Fibroblast of villous mesenchyme (primary cell): ENCODE results near the gene DIPK1B. TPM values are rescaled to one million over a fixed set of nuclear protein-coding genes. Genes with fewer than 3 reads are reported as not detected.

Experiments used
- DNase-seq: peaks from one replicate; pipeline ENCODE4 v3.0.0-alpha.2; 2010; ENCODE audit warnings: low read depth
- H3K4me3 ChIP-seq: 2 replicates; pipeline ENCODE4 v1.5.1; 2011; ENCODE audit warnings: low read depth, mild to moderate bottlenecking, low read length
- total RNA-seq: library from RNA; depleted of rRNA; stranded (reverse); fragments of >200 nt; gene quantifications from 2 replicates; pipeline ENCODE4 v1.2.3, GENCODE V29; 2012
- TF ChIP-seq, protein P1 (sequence below): IDR thresholded peaks from 2 replicates; pipeline ENCODE4 v1.5.1; 2012; ENCODE audit warnings: low read depth, mild to moderate bottlenecking, low read length; ENCODE audit not compliant: insufficient read depth

Gene DIPK1B
- total RNA-seq, 1 donor = 0.43 TPM

DNA sequence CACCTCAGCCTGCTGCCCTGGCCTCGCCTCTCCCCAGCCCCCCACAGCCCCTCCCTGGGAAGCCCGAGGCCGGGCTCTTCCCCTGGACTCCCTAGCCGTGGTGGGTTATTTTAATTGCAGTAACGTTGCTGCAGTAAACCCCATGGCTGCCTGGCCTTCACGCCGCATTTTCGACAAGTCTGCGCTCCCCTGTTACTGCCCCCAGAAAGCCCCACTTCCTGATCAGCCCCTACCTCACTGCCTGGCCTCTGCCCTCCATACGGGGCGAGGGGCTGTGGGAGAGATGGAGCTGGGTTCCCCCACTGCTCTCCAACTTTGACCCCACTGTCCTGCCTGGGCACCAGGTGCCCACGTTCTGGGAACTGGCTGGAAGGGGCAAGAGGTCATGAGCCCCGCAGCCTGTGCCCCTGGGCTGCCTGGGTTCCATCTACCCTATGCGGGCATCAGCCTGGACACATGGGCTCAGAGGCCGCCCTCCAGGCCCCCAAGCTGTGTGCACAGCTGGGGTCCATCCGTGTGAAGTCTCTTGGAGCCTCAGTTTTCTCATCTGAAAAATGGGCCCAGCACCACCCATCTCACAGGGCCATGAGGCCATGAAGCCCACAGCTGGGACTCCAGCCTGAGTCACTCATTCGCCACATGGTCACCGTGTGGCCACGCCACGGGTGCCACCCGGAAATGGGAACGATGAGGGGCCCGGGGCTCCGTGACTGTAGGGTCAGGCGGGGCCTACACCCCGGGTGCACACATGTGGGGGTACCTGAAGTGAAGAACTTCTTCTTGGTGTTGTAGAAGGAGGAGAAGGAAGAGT lies 38.2 kb upstream of the DIPK1B start:
- DNase-seq = no peak
- TF ChIP-seq, protein P1, sequence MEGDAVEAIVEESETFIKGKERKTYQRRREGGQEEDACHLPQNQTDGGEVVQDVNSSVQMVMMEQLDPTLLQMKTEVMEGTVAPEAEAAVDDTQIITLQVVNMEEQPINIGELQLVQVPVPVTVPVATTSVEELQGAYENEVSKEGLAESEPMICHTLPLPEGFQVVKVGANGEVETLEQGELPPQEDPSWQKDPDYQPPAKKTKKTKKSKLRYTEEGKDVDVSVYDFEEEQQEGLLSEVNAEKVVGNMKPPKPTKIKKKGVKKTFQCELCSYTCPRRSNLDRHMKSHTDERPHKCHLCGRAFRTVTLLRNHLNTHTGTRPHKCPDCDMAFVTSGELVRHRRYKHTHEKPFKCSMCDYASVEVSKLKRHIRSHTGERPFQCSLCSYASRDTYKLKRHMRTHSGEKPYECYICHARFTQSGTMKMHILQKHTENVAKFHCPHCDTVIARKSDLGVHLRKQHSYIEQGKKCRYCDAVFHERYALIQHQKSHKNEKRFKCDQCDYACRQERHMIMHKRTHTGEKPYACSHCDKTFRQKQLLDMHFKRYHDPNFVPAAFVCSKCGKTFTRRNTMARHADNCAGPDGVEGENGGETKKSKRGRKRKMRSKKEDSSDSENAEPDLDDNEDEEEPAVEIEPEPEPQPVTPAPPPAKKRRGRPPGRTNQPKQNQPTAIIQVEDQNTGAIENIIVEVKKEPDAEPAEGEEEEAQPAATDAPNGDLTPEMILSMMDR = no peak
- H3K4me3 ChIP-seq = no peak overlapping the region

DNA sequence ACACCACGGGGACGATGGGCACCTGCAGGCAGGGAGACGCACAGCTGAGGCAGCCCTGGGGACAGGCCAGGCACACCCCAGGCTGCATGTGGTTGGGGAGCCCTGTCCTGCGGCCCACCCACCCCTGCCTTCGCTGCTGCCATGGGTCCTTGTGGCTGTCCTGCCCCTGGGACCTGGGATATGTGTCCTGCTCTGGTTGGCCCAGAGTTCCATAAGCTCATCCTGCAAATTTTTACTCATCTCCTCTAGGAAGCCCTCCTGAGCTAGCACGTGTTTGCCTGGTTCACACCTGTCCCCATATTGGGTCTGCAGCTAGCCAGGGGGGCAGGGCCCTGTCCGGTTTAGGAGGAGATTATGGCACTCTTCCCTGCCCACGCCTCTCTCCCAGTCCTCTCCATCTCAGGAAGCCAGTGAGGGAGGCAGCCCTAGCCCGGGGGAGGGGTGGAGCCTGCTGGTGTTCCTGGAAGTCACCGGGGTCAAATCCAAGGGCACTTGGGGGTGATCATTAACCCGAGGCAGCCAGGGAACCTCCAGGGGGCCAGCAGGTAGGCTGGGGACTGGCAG lies 37.5 kb upstream of the DIPK1B start:
- TF ChIP-seq, protein P1 = no peak

DNA sequence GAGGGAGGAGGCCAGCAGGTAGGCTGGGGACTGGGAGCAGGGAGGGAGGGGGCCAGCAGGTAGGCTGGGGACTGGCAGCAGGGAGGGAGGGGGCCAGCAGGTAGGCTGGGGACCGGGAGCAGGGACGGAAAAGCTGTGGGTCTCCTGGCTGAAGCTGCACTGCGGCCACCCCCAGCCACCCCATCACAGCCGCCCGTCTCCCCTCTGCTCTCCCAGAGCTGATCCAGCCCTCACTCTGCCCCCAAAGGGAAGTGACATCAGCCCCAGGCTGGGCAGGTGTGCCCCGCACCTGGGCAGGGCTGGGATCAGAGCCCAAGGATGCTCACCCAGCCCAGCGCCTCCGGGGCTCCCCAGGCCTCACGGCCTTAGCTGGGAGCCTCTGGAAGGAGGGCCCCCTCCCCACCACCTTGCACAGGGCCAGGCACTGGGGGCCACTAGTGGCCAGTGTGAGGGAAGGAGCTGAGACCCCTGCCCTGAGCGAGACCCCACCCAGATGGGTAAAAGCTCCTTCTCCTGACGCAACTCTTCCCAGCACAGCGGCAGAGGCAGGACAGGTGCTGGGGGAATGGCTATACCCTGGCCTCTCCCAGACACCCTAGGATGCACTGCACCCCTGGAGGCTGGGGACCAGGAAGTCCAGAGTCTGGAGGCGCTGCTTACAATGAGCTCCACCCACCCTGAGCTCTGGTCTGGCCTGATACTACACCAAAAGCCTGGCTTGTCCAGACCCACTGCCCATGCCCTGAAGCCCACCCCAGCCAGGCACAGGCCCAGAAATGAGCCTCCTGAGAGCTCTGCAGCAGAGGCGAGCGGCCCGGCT lies 36.7 kb upstream of the DIPK1B start:
- no peak overlapping the region for H3K4me3 ChIP-seq
- TF ChIP-seq, protein P1 = no peak
- no peak for DNase-seq

More for the DNA sequence above, 37.5 kb upstream of the DIPK1B start:
- no peak for DNase-seq
- no peak overlapping the region for H3K4me3 ChIP-seq

DNA sequence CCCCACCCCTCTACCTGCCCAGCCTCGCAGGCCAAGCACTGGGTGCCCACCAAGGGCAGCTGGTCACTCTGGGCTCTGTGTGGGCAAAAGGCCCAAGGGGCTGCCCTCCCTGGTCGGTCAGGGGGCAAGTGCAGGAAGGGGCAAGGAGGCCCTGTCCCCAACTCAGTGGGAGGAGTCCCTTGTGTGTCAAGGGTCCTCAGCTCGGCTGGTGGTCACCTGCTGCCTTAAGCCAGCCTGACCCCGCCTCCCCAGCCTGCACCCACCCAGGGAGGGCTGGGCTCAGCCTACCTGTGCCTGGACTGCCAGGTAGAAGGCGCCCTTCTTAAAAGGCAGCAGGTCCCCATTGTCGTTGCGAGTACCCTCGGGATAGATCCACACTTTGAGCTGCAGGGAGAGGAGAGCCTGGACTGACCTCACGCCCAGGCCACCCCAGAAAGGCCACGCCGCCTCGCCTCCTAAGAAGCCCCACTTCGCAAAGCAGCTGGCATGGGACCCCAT lies 36.0 kb upstream of the DIPK1B start:
- no peak for DNase-seq
- no peak overlapping the region for H3K4me3 ChIP-seq
- TF ChIP-seq, protein P1 = no peak

DNA sequence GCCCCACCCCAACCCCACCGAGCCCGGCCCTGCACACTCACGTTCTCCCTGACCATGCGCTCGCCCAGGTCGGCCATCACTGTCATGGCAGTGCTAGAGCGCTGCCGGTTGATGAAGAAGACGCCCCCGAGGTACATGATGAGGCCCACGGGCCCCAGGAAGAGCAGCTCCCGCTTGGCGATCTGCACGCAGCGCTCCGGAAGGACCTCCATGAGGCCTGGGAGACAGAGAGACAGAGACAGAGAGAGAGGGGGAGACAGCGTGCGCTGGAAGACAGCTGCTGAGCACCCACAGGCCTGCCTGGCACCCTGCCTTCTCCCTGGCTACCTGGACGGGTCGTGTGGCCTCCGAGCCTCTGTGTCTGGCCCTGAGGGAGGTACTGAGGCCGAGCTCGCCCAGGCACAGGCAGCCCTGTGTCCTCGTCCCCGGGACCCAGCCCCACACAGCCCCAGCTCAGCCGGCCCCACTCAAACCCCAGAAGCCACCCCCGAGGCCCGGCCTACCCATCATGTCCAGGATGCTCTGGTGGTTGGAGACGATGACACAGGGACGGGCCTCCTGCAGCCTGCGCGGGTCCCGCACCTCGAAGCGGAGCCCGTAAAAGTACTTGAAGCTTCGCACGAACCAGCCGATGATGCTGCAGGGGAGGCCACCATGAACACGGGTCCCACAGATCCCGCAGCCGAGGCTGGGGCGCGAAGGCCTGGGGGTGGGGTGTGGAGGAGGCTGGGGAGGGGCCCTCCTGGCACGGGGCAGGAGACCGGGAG lies 35.3 kb upstream of the DIPK1B start:
- DNase-seq = no peak
- TF ChIP-seq, protein P1 = no peak
- H3K4me3 ChIP-seq = no peak overlapping the region

DNA sequence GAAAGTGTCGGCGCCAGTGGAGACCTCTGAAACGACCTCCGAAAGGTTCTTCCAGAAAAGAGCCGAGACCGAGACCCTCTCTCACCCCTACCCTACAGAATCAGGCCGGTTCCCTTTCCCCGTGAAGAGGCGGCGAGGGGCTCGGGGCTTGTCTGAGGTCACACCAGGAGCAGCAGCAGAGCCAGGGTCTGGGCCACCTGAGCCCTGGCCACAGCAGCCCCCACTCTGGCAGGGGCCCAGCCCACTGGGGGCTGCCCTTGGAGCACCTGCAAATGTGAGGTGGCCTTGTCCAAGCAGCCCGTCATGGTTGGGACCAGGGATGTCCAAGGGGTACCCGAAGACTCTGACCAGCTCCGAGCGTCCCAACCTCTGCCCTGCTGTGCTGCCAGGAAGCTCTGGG lies 34.3 kb upstream of the DIPK1B start:
- TF ChIP-seq, protein P1 = no peak
- no peak for DNase-seq
- no peak overlapping the region for H3K4me3 ChIP-seq
